ENCODE results near the gene MATN3. TPM values are rescaled to one million over a fixed set of nuclear protein-coding genes. Genes with fewer than 3 reads are reported as not detected.

MATN3 gene
- total RNA-seq, 1 donor from 2014 or later, result 0.45 TPM

DNA sequence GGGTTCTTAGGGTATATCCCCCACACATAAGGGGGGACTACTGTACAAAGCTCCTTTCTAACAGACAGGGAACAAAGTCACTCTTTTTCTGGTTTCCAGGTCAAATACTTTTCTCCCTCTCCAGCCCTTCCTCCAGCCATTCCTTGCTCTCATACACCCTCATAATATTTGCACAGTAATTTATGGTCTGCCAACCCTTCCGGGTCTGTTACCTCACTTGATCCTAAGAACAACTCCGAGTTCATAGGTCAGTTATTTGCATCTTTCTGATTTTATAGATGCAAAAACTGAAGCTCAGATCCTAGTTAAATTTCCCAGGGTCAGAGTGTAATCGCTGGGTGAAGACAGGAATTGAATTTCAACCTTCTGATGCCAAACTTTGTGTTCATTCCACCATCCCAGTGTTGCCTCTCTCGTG lies 14.8 kb upstream of the MATN3 start:
- H3K27me3 Mint-ChIP-seq (ENCODE audit: insufficient read depth, low read depth), result peaks cover 4% of the 10 kb centered on the region
- peaks cover 44% of the 10 kb centered on the region for H3K36me3 Mint-ChIP-seq
- Histone ChIP-seq H3F3A (ENCODE audit: low read depth) (peaks cover 14% of the 10 kb centered on the region), H3K36me3 (peaks cover 11% of the 10 kb centered on the region), H2AFZ (replicated peaks) (no peak overlapping the region), H3K27ac (no peak overlapping the region), H3K27me3 (no peaks in the 10 kb centered on the region), H3K79me2 (ENCODE audit: low read depth) (no peaks in the 10 kb centered on the region), H4K20me1 (ENCODE audit: low read depth) (peaks cover 8% of the 10 kb centered on the region), H3K4me3 (no peak overlapping the region), H3K9me3 (ENCODE audit: low read depth) (no peaks in the 10 kb centered on the region), H3K9ac (no peak overlapping the region), H3K4me1 (no peaks in the 10 kb centered on the region), H3K4me2 (no peak overlapping the region)
- no peak for TF ChIP-seq EZH2 (IDR thresholded peaks at IDR 0.05)
- TF ChIP-seq, protein P1, sequence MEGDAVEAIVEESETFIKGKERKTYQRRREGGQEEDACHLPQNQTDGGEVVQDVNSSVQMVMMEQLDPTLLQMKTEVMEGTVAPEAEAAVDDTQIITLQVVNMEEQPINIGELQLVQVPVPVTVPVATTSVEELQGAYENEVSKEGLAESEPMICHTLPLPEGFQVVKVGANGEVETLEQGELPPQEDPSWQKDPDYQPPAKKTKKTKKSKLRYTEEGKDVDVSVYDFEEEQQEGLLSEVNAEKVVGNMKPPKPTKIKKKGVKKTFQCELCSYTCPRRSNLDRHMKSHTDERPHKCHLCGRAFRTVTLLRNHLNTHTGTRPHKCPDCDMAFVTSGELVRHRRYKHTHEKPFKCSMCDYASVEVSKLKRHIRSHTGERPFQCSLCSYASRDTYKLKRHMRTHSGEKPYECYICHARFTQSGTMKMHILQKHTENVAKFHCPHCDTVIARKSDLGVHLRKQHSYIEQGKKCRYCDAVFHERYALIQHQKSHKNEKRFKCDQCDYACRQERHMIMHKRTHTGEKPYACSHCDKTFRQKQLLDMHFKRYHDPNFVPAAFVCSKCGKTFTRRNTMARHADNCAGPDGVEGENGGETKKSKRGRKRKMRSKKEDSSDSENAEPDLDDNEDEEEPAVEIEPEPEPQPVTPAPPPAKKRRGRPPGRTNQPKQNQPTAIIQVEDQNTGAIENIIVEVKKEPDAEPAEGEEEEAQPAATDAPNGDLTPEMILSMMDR (IDR thresholded peaks at IDR 0.05), result no peak
- TF ChIP-seq EZH2phosphoT487 (IDR thresholded peaks at IDR 0.05), result no peak
- no peaks in the 10 kb centered on the region for H3K4me1 Mint-ChIP-seq
- peaks cover 19% of the 10 kb centered on the region for H3K9me3 Mint-ChIP-seq
- H3K4me3 Mint-ChIP-seq, result no peak overlapping the region
- no peak for DNase-seq (ENCODE audit: low spot score)
- no peak overlapping the region for H3K27ac Mint-ChIP-seq

DNA sequence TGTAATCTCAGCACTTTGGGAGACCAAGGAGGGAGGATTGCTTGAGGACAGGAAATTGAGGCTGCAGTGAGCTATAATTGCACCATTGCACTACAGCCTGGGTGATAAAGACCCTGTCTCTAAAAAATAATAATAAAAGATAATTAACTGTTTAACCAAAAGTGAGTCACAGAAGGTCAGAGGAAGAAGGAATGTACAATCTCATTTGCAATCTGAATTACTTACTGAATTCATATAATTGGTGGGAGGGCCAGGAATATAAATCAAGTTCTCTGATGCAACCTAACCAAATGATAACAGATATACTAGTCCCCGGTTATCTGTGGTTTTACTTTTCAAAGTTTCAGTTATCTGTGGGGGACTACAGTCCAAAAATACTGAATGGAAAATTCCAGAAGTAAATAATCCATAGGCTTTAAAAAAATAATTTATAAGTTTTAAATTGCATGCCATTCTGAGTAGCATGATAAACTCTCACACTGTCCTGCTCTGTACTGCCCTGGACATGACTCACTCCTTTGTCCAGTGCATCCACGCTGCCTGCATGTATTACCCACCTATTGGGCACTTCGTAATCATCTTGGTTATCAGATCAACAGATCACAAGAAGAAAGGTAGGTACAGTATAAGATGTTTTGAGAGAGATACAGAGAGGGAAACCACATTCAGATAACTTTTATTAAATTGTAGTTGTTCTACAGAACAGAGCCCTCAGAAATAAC lies 12.8 kb upstream of the MATN3 start:
- Histone ChIP-seq H3F3A (ENCODE audit: low read depth) (peaks cover 14% of the 10 kb centered on the region), H3K27ac (no peak overlapping the region), H3K36me3 (no peaks in the 10 kb centered on the region), H4K20me1 (ENCODE audit: low read depth) (peaks cover 8% of the 10 kb centered on the region), H3K27me3 (no peaks in the 10 kb centered on the region), H2AFZ (replicated peaks) (no peak overlapping the region), H3K9ac (no peak overlapping the region), H3K4me3 (no peak overlapping the region), H3K9me3 (ENCODE audit: low read depth) (no peaks in the 10 kb centered on the region), H3K79me2 (ENCODE audit: low read depth) (no peaks in the 10 kb centered on the region), H3K4me2 (no peak overlapping the region), H3K4me1 (no peaks in the 10 kb centered on the region)
- Mint-ChIP-seq H3K9me3 (peaks cover 28% of the 10 kb centered on the region), H3K4me3 (no peak overlapping the region), H3K27me3 (ENCODE audit: insufficient read depth, low read depth) (peaks cover 4% of the 10 kb centered on the region), H3K36me3 (peaks cover 34% of the 10 kb centered on the region), H3K27ac (no peak overlapping the region), H3K4me1 (no peaks in the 10 kb centered on the region)
- no peak for DNase-seq (ENCODE audit: low spot score)
- no peak for TF ChIP-seq EZH2 (IDR thresholded peaks at IDR 0.05)
- TF ChIP-seq, protein P1 (IDR thresholded peaks at IDR 0.05), result no peak
- no peak for TF ChIP-seq EZH2phosphoT487 (IDR thresholded peaks at IDR 0.05)

DNA sequence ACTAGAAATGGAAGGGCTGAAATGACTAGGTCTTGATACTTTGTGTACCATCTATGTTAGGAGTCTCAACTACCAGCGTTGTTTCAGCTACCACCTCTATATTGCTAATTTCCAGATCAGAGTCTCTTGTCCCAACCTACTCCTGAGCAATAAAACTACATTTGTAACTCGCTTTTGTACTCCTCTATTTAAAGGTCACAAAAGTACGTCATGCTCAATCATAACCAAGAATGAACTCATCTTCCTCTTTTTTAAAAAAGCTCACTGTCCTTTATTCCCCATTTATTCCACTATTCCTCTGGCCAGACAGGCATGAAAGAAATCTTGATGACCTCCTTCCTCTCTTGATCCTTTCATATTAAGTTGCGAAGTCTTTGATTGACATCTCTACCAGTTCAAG lies 11.2 kb upstream of the MATN3 start:
- Histone ChIP-seq H3K27ac (no peak overlapping the region), H3K27me3 (no peaks in the 10 kb centered on the region), H3K9ac (no peak overlapping the region), H3K36me3 (no peaks in the 10 kb centered on the region), H2AFZ (replicated peaks) (no peak overlapping the region), H3K4me1 (no peaks in the 10 kb centered on the region), H3K9me3 (ENCODE audit: low read depth) (no peaks in the 10 kb centered on the region), H3F3A (ENCODE audit: low read depth) (peaks cover 5% of the 10 kb centered on the region), H3K4me2 (no peak overlapping the region), H3K4me3 (no peak overlapping the region), H4K20me1 (ENCODE audit: low read depth) (no peaks in the 10 kb centered on the region), H3K79me2 (ENCODE audit: low read depth) (no peaks in the 10 kb centered on the region)
- H3K36me3 Mint-ChIP-seq, result peaks cover 20% of the 10 kb centered on the region
- H3K4me3 Mint-ChIP-seq, result no peak overlapping the region
- no peak overlapping the region for H3K27ac Mint-ChIP-seq
- H3K27me3 Mint-ChIP-seq (ENCODE audit: insufficient read depth, low read depth), result peaks cover 4% of the 10 kb centered on the region
- peaks cover 25% of the 10 kb centered on the region for H3K9me3 Mint-ChIP-seq
- DNase-seq (ENCODE audit: low spot score), result no peak
- no peaks in the 10 kb centered on the region for H3K4me1 Mint-ChIP-seq
- TF ChIP-seq EZH2 (IDR thresholded peaks at IDR 0.05), result no peak
- TF ChIP-seq, protein P1 (IDR thresholded peaks at IDR 0.05), result no peak
